MM.1S (cell line): Measurements from ENCODE around the gene ARFGEF2.
"Not testable (repeated sequence)": the region's sequence is repeated elsewhere in the genome, so short reads cannot be mapped to it uniquely, and the experiment has no call there.

Experiments used
- DNase-seq: peaks from one replicate; pipeline ENCODE4 v3.0.0-alpha.2; 2015
- H2AFZ ChIP-seq: fragments of 300-600 bp; sonication (generic); 2 replicates; pipeline ENCODE4 v1.6.0; 2016; ENCODE audit warnings: antibody characterized with exemption, low read length
- H3F3A ChIP-seq: fragments of 300-600 bp; sonication (generic); 2 replicates; pipeline ENCODE4 v1.6.1; 2016; ENCODE audit warnings: mild to moderate bottlenecking, antibody characterized with exemption, low read length, moderate library complexity, mixed read lengths; ENCODE audit not compliant: insufficient read depth
- H3K27ac ChIP-seq: fragments of 300-600 bp; sonication (generic); 2 replicates; pipeline ENCODE4 v1.5.1; 2016; ENCODE audit warnings: mild to moderate bottlenecking, low read length
- H3K27me3 ChIP-seq: fragments of 300-600 bp; sonication (generic); replicated peaks from 2 replicates; pipeline ENCODE4 v1.6.0; 2016; ENCODE audit warnings: low read length; ENCODE audit not compliant: insufficient read depth
- H3K36me3 ChIP-seq: fragments of 300-600 bp; sonication (generic); replicated peaks from 2 replicates; pipeline ENCODE4 v1.6.1; 2016; ENCODE audit warnings: mild to moderate bottlenecking, low read length, mixed read lengths; ENCODE audit not compliant: insufficient read depth
- H3K4me1 ChIP-seq: fragments of 300-600 bp; sonication (generic); 2 replicates; pipeline ENCODE4 v1.6.1; 2016; ENCODE audit warnings: low read length, mixed read lengths
- H3K4me2 ChIP-seq: fragments of 300-600 bp; sonication (generic); 2 replicates; pipeline ENCODE4 v1.6.0; 2016; ENCODE audit warnings: low read depth, low read length
- H3K4me3 ChIP-seq: fragments of 300-600 bp; sonication (generic); 2 replicates; pipeline ENCODE4 v1.5.1; 2016; ENCODE audit warnings: low read length, mixed read lengths
- H3K79me2 ChIP-seq: fragments of 300-600 bp; sonication (generic); 2 replicates; pipeline ENCODE4 v1.6.1; 2016; ENCODE audit warnings: mixed run types, low read length, mixed read lengths
- H3K9ac ChIP-seq: fragments of 300-600 bp; sonication (generic); 2 replicates; pipeline ENCODE4 v1.6.1; 2016; ENCODE audit warnings: low read length, mixed read lengths
- H3K9me2 ChIP-seq: fragments of 300-600 bp; sonication (generic); replicated peaks from 2 replicates; pipeline ENCODE4 v1.6.1; 2016; ENCODE audit warnings: mild to moderate bottlenecking, low read length, mixed read lengths; ENCODE audit not compliant: insufficient read depth
- H3K9me3 ChIP-seq: fragments of 300-600 bp; sonication (generic); replicated peaks from 2 replicates; pipeline ENCODE4 v1.6.1; 2016; ENCODE audit warnings: mild to moderate bottlenecking, low read length, mixed read lengths; ENCODE audit not compliant: insufficient read depth
- H4K20me1 ChIP-seq: fragments of 300-600 bp; sonication (generic); 2 replicates; pipeline ENCODE4 v1.6.1; 2016; ENCODE audit warnings: mild to moderate bottlenecking, low read length, moderate library complexity, mixed read lengths; ENCODE audit not compliant: insufficient read depth
- EZH2 ChIP-seq: fragments of 300-600 bp; sonication (generic); optimal IDR thresholded peaks from 2 replicates; pipeline ENCODE3; 2017; ENCODE audit warnings: low read depth, mild to moderate bottlenecking, antibody characterized with exemption, low read length, mixed read lengths
- EZH2phosphoT487 ChIP-seq: fragments of 300-600 bp; sonication (generic); IDR thresholded peaks from 2 replicates; pipeline ENCODE4 v1.6.1; 2018; ENCODE audit warnings: antibody characterized with exemption, low read length
- TF ChIP-seq, protein P1 (sequence below): fragments of 300-600 bp; sonication (generic); IDR thresholded peaks from 2 replicates; pipeline ENCODE4 v1.5.1; 2016; ENCODE audit warnings: antibody characterized with exemption, low read length, mixed read lengths

Gene ARFGEF2

DNA sequence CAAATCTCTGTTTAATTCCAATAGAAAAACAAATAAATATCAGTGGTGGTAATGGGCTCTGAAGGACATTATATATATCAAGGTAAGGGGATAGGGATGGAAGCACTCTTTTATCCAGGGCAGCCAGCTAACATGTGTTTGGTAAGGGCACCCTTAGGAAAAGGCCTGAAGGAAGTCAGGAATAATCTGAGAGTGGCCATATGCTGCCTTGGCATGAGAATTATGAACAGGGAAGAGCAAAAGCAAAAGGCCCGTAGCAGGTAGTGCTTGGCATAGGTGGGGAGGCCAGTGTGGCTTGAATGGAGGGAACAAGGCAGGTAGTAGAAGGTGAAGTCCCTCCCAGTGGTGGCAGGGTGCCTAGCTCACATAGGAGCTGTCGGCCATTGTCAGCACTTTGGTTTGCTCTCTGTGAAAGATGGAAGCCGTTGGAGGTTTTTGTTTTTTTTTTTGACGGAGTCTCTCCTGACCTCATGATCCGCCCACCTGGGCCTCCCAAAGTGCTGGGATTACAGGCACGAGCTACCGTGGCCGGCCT is 85.0 kb downstream of the ARFGEF2 start:
- H2AFZ ChIP-seq = no peak overlapping the region
- peaks cover under 1% of the 10 kb centered on the region; the same call in 1 of the 2 replicates for H3K79me2 ChIP-seq
- no peak overlapping the region for H3K9ac ChIP-seq
- no peaks in the 10 kb centered on the region for H3K27me3 ChIP-seq
- no peak overlapping the region for H3K4me3 ChIP-seq
- no peaks in the 10 kb centered on the region for H3F3A ChIP-seq
- DNase-seq = no peak
- H3K9me3 ChIP-seq = no peaks in the 10 kb centered on the region
- H3K27ac ChIP-seq = no peak overlapping the region
- H3K4me1 ChIP-seq = no peaks in the 10 kb centered on the region
- H3K4me2 ChIP-seq = no peak overlapping the region
- no peaks in the 10 kb centered on the region for H3K9me2 ChIP-seq
- TF ChIP-seq EZH2phosphoT487 (no peak), EZH2 (no peak)
- TF ChIP-seq, protein P1, sequence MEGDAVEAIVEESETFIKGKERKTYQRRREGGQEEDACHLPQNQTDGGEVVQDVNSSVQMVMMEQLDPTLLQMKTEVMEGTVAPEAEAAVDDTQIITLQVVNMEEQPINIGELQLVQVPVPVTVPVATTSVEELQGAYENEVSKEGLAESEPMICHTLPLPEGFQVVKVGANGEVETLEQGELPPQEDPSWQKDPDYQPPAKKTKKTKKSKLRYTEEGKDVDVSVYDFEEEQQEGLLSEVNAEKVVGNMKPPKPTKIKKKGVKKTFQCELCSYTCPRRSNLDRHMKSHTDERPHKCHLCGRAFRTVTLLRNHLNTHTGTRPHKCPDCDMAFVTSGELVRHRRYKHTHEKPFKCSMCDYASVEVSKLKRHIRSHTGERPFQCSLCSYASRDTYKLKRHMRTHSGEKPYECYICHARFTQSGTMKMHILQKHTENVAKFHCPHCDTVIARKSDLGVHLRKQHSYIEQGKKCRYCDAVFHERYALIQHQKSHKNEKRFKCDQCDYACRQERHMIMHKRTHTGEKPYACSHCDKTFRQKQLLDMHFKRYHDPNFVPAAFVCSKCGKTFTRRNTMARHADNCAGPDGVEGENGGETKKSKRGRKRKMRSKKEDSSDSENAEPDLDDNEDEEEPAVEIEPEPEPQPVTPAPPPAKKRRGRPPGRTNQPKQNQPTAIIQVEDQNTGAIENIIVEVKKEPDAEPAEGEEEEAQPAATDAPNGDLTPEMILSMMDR = no peak
- no peaks in the 10 kb centered on the region; the same call in 1 of the 2 replicates for H3K36me3 ChIP-seq
- H4K20me1 ChIP-seq = no peaks in the 10 kb centered on the region

DNA sequence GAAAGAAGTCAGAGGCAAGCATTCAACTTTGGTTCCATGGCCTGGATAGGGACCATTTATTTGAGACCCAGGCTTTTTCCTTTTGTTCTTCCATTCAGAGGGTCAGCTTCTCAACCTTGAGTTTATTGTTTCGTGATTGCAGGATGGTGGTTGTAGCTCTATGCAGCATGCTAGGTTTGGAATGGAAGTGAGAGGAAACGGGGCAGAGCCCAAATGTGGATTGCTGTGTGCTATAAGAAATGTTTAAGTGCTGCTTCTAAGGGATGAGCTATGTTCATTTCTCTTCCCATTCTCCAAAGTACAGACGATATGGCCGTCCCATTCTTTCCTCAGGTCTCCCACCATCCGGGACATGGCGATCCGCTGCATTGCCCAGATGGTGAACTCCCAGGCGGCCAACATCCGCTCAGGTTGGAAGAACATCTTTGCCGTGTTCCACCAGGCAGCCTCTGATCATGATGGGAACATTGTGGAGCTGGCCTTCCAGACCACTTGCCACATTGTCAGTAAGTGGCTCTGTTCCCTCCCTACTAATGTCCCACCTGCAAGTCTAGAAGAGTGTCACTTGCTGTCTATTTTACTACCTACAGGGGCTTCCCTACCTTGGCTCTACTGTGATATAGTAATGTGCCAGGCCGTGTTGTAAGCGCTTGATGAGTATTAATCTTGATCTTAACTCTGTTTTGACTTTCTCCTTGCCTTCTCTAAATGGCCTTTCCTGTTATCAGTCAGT is 88.6 kb downstream of the ARFGEF2 start:
- Histone ChIP-seq H3K9ac (no peak overlapping the region), H3K36me3 (peaks cover 13% of the 10 kb centered on the region), H3K4me1 (no peaks in the 10 kb centered on the region), H3K9me3 (no peaks in the 10 kb centered on the region), H3K27me3 (no peaks in the 10 kb centered on the region), H4K20me1 (no peaks in the 10 kb centered on the region), H3F3A (no peaks in the 10 kb centered on the region), H3K4me2 (no peak overlapping the region), H3K79me2 (no peaks in the 10 kb centered on the region), H3K9me2 (no peaks in the 10 kb centered on the region), H3K27ac (no peak overlapping the region), H2AFZ (no peak overlapping the region), H3K4me3 (no peak overlapping the region)
- TF ChIP-seq EZH2phosphoT487 (no peak), EZH2 (no peak)
- TF ChIP-seq, protein P1 = no peak
- DNase-seq = no peak

DNA sequence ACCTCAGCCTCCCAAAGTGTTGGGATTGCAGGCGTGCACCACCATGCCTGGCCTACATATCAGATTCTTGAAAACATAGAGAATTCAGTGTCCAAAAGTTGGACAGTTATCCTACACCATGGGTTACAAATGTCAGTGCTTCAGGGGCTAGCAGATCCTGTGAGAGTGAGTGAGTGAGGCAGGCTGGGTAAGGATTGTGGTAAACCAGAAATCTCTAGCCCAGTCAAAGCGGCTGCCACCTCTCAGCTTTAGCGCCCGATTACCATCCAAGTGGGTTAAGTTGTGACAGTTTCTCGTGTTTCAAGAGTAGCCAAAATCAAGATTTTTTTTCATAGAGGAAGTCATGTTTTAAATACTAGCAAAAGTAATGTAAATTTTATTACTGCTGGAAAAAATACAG is 102.7 kb downstream of the ARFGEF2 start:
- Histone ChIP-seq H3K4me3 (no peak overlapping the region), H3K9ac (no peak overlapping the region), H2AFZ (no peak overlapping the region), H3K4me1 (no peaks in the 10 kb centered on the region), H3K9me3 (no peaks in the 10 kb centered on the region), H3K27ac (no peak overlapping the region), H3K79me2 (no peaks in the 10 kb centered on the region), H3F3A (no peaks in the 10 kb centered on the region), H4K20me1 (no peaks in the 10 kb centered on the region), H3K27me3 (no peaks in the 10 kb centered on the region), H3K4me2 (no peak overlapping the region), H3K36me3 (peaks cover 13% of the 10 kb centered on the region; the same call in 1 of the 2 replicates), H3K9me2 (no peaks in the 10 kb centered on the region)
- no peak for DNase-seq
- no peak for TF ChIP-seq EZH2
- no peak for TF ChIP-seq EZH2phosphoT487
- TF ChIP-seq, protein P1 = no peak

DNA sequence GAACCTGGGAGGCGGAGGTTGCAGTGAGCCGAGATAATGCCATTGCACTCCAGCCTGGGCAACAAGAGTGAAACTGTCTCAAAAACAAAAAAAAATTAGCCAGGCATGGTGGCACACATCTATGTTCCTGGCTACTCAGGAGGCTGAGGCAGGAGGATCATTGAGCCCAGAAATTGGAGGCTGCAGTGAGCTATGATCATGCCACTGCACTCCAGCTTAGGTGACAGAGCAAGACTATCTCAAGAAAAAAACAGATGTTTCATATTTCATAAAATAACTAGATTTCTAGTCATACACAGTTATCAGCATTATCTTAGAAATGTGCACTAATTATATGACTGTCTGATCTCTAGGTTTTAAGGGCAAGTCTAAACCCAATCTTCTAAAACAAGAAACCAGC is 106.7 kb downstream of the ARFGEF2 start:
- not testable (repeated sequence) for H2AFZ ChIP-seq, H3K4me3 ChIP-seq, H3K27ac ChIP-seq, H4K20me1 ChIP-seq, H3K9me3 ChIP-seq, DNase-seq, H3K4me1 ChIP-seq, H3K4me2 ChIP-seq, H3K27me3 ChIP-seq, H3K9me2 ChIP-seq, H3K9ac ChIP-seq, H3F3A ChIP-seq, H3K79me2 ChIP-seq
- H3K36me3 ChIP-seq = peaks cover 10% of the 10 kb centered on the region; the same call in 1 of the 2 replicates
